ENCODE data around the gene HEXB. TPM values are rescaled to one million over a fixed set of nuclear protein-coding genes. Genes with fewer than 3 reads are reported as not detected.
A peak's percentile ranks its signal among the peaks of the same experiment; 100 is the strongest.
"Not testable (repeated sequence)": the region's sequence is repeated elsewhere in the genome, so short reads cannot be mapped to it uniquely, and the experiment has no call there.

HEXB gene
- polyA plus RNA-seq, 3 donors from 2014 or later: 122 to 199 (median 128) TPM

DNA sequence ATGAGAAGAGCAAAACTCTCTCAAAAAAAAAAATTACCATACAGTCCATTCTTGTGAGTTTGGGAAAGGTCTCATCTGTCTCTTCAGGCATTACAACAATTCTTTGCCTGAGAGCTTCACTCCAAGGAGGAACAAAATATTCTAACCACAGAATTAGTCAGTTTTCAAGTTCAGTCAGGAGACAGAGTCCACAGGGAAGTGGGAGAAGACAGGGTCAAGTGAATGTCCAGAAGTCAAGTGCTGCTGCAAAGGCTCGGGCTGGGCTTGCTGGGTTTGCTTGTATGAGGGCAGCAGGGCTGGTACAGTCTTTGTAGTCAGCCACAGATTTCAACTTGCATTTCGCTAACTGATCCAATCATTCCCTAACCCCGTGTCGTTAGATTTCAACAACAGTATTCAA is 17.6 kb upstream of the HEXB start:
- Mint-ChIP-seq H3K27ac (no peak overlapping the region), H3K27me3 (ENCODE audit: low read depth in 3 of 3) (peaks cover 2 to 7% (median 3%) of the 10 kb centered on the region in 3 donors), H3K9me3 (no peaks in the 10 kb centered on the region), H3K36me3 (no peaks in the 10 kb centered on the region), H3K4me1 (no peaks in the 10 kb centered on the region), H3K4me3 (no peak overlapping the region)
- no peak for DNase-seq

DNA sequence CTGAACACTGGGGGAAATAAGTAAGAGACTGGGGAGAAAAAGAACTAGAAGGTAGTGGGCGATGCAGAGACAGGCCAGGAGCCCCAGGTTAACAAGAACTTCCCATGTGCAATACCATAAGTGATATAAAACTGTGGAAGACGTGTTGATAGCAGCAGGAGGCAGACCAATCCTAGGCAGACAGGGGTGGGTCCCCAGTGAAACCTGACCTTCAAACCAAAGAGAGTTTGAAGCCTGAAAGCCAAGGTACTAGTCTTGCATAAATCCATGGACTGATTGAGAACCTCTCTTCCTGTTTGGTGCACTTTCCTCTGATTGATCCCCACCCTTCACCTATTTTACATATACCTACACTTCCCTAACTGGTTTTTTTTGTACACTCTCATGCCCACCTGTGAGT is 15.2 kb upstream of the HEXB start:
- H3K27me3 Mint-ChIP-seq (ENCODE audit: low read depth in 3 of 3): peaks cover 2 to 7% (median 3%) of the 10 kb centered on the region in 3 donors
- H3K27ac Mint-ChIP-seq: no peak overlapping the region
- DNase-seq: no peak
- no peak overlapping the region for H3K4me3 Mint-ChIP-seq
- no peaks in the 10 kb centered on the region for H3K36me3 Mint-ChIP-seq
- no peaks in the 10 kb centered on the region for H3K4me1 Mint-ChIP-seq
- H3K9me3 Mint-ChIP-seq: no peaks in the 10 kb centered on the region

DNA sequence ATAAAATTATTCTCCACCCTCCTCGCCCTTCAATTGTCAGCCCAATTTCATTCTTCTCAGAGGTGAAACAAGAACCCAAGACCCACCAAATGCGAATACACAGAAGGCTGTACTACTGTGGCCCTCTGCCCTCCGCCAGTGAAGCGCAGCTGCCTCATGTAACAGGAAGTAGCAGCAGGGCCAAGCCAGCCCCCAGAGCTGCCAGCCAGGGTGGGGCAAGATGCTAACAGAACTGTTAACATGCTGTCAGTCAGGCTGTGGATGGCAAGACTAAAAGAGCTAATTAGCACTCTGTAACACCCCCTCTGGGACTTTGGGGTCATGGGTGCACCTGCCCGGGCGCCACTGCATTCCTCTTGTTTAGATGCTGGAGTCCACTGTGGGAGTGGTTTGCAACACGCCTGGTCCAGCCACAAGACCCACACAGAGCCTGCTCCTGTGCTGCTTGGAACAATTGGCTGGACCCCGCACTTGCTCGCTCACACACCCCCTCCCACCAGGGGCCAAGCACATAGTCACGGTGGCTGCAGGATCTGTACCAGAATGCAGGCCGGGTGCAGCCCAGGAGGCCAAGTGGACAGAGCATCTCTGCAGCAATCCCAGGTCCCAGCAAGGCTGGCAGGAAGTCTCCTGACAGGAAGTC is 14.5 kb upstream of the HEXB start:
- Mint-ChIP-seq H3K27me3 (ENCODE audit: low read depth in 3 of 3) (peaks cover 0 to 7% (median 2%) of the 10 kb centered on the region in 3 donors), H3K9me3 (no peaks in the 10 kb centered on the region), H3K27ac (peak overlapping the region in 2 of 6 donors; percentile 24 to 50), H3K4me1 (no peaks in the 10 kb centered on the region), H3K36me3 (no peaks in the 10 kb centered on the region), H3K4me3 (no peak overlapping the region)
- DNase-seq: no peak

DNA sequence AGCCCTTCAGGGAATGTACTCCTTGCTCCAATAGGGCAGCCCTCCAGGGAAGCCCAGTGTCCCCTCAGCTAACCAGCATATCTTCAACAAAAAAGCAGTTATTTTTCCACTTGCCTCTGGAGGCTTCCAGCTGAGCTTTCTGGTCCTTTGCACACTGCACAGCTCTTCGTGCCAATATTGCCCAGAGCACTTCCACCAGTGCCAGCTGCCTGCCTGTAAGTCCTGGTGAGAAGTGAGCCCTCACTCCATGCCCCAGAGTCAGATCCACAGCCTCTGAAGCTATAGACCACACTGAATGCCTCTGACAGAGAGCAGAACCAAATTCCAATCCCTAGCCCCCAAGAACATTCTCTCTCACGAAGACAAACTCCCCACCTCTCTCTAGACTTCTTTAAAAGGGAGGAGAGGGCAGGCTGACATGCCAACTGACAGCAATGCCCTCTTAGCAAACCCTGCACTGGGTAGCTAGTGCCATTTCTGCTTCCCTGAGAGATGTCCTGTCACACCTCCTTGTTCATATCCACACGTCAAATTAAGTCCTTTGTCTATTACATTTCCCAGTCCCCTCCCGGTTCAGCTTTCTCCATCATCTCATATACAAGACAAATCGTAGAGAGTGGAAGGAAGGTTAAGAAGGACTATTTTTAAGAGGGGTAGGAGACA is 12.7 kb upstream of the HEXB start:
- Mint-ChIP-seq H3K4me1 (no peaks in the 10 kb centered on the region), H3K4me3 (no peak overlapping the region), H3K36me3 (no peaks in the 10 kb centered on the region), H3K27ac (no peak overlapping the region), H3K9me3 (no peaks in the 10 kb centered on the region), H3K27me3 (ENCODE audit: low read depth in 3 of 3) (peaks cover 2 to 8% (median 3%) of the 10 kb centered on the region in 3 donors)
- no peak for DNase-seq

DNA sequence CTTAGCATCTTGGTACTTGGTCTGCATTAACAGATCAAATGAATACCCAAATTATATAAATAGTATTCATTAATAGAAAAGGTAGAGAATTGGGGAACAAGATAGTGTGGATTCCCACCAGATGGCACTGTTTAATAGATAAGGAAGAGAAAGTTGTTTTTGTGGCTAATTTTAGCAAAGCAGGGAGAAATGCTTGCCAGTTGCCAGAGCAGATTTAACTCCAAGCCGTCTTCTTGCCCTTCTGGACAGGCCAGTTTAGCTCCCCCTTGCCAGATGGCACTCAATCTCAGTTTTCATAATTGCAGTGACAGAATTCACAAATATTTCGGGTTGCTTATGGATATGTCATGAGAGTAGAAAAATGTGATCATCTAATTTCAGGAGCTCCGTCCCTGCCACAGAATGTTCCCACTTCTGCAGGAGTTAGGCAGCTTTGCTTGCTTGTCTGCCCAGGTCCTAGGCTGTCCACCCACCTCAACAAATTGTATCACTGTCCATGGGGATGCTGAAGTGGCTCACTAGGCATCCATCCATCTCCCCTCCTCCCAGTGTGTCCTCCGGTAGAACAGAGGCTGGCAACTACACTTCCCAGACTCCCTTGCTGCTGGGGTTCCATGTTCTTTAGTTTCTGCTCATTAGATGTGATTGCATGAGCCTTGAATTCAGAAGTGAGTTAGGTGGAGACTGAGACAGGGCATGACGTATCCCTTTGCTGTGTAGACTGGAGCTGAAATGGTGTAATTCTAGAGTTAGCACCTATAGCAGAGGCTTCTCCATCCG is 11.8 kb upstream of the HEXB start:
- H3K4me1 Mint-ChIP-seq: no peaks in the 10 kb centered on the region
- no peaks in the 10 kb centered on the region for H3K9me3 Mint-ChIP-seq
- H3K27ac Mint-ChIP-seq: no peak overlapping the region
- peak in 2 of 3 donors; percentile 12 to 19 for DNase-seq
- H3K36me3 Mint-ChIP-seq: no peaks in the 10 kb centered on the region
- H3K4me3 Mint-ChIP-seq: no peak overlapping the region
- peaks cover 2 to 8% (median 3%) of the 10 kb centered on the region in 3 donors for H3K27me3 Mint-ChIP-seq (ENCODE audit: low read depth in 3 of 3)

DNA sequence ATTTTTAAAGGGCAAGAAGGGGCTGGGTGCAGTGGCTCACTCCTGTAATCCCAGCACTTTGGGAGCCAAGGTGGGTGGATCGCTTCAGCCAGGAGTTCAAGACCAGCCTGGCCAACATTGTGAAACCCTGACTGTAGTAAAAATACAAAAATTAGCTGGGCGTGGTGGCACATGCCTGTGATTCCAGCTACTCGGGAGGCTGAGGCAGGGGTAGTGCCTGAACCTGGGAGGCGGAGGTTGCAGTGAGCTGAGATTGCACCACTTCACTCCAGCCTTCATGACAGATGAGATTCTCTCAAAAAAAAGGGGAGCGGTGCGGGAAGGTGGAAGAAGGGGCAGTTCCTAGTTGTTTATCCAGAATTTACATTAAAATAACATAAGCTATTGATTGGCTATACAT is 8.6 kb upstream of the HEXB start:
- H3K27me3 Mint-ChIP-seq (ENCODE audit: low read depth in 3 of 3); H3K4me1 Mint-ChIP-seq; H3K4me3 Mint-ChIP-seq; DNase-seq; H3K27ac Mint-ChIP-seq; H3K9me3 Mint-ChIP-seq; H3K36me3 Mint-ChIP-seq: not testable (repeated sequence)

DNA sequence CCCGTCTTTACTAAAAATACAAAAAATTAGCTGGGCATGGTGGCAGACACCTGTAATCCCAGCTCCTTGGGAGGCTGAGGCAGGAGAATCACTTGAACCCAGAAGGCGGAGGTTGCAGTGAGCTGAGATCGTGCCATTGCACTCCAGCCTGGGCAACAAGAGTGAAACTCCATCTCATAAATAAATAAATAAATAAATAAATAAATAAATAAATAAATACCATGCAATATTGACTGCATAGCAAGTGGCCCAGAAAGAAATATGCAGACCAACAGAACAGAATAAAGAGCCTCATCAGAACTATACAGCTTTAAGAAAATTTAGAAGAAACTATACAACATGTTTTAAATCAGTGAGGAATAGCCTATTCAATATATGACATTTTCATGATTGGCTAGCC is 6.9 kb upstream of the HEXB start:
- not testable (repeated sequence) for H3K4me1 Mint-ChIP-seq

DNA sequence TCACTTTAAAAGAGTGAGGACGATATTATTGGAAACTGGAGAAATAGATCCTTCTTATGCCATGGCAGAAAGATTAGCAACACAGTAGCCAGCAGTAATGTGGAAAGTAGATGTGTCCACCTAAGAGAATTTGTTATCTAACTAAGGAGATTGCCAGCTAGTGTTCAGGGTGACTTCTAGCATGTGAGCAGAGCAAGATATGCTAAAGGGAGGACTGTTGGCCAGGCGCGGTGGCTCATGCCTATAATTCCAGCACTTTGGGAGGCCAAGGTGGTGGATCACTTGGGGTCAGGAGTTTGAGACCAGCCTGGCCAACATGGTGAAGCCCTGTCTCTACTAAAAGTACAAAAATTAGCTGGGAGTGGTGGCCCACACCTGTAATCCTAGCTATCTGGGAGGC is 5.7 kb upstream of the HEXB start:
- peaks cover 2 to 17% (median 4%) of the 10 kb centered on the region in 3 donors for H3K27me3 Mint-ChIP-seq (ENCODE audit: low read depth in 3 of 3)
- not testable (repeated sequence) for H3K4me1 Mint-ChIP-seq, H3K9me3 Mint-ChIP-seq, H3K4me3 Mint-ChIP-seq, DNase-seq, H3K36me3 Mint-ChIP-seq, H3K27ac Mint-ChIP-seq

More for the DNA sequence above, 6.9 kb upstream of the HEXB start:
- not testable (repeated sequence) for H3K4me3 Mint-ChIP-seq; H3K27me3 Mint-ChIP-seq (ENCODE audit: low read depth in 3 of 3); H3K9me3 Mint-ChIP-seq; H3K36me3 Mint-ChIP-seq; DNase-seq; H3K27ac Mint-ChIP-seq

DNA sequence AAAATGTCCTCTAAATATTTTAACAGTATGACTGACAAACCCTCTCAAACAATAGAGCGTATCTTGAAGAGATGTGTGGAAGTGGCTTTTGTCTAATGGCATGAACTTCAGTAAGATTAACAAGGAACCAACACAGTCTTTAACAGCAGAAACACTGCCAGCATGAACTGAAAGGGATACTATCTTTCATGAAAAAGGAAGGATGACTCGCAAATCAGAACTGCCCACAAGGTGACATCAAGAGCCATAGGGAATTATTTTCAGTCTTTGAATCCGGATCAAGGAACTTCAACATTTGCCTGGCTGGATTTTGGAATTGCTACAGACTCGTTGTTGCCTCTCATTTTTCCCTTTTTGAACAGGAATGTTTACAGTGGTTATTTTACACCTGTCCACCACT is 5.1 kb upstream of the HEXB start:
- peaks cover 2 to 18% (median 4%) of the 10 kb centered on the region in 3 donors for H3K27me3 Mint-ChIP-seq (ENCODE audit: low read depth in 3 of 3)
- peaks cover 0 to 6% of the 10 kb centered on the region in 2 donors for H3K4me1 Mint-ChIP-seq
- H3K4me3 Mint-ChIP-seq: no peak overlapping the region
- no peak overlapping the region for H3K27ac Mint-ChIP-seq
- no peaks in the 10 kb centered on the region for H3K9me3 Mint-ChIP-seq
- H3K36me3 Mint-ChIP-seq: no peaks in the 10 kb centered on the region
- DNase-seq: no peak

DNA sequence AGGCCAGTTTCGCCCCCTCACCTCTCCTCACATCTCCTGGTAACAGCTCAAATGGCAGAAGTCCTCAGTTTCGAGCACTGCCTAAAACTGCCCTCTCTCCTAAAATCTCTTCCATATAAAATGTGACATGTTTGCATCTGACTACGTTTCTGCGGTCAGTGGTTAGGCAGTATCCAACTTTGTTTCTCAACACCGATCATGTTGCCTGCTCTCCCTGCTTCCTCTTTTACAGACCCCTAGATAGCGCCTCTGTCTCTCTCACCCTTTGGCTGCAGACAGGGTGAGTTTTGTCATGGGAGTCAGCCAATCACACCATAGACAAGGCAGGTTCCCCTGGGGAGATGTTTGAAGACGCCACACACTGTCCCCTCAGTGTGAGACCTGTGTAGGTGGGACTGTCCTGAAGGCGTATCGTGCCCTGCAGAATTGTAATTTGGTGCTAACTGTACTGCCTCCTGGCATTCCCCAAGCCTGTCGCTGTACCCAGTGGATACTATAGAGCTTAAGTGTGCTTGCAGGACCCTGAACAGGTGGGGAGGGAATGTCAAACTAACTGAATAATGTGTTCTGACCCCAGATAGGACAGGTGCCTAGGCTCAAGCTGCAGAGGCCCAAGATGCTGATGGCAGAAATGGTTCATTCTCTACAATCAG is 1.1 kb downstream of the HEXB start:
- peak; percentile 13 to 28 (median 19) for DNase-seq
- H3K27ac Mint-ChIP-seq: peak overlapping the region; percentile 36 to 90 (median 82)
- peaks cover 0 to 10% (median 2%) of the 10 kb centered on the region in 3 donors for H3K27me3 Mint-ChIP-seq (ENCODE audit: low read depth in 3 of 3)

DNA sequence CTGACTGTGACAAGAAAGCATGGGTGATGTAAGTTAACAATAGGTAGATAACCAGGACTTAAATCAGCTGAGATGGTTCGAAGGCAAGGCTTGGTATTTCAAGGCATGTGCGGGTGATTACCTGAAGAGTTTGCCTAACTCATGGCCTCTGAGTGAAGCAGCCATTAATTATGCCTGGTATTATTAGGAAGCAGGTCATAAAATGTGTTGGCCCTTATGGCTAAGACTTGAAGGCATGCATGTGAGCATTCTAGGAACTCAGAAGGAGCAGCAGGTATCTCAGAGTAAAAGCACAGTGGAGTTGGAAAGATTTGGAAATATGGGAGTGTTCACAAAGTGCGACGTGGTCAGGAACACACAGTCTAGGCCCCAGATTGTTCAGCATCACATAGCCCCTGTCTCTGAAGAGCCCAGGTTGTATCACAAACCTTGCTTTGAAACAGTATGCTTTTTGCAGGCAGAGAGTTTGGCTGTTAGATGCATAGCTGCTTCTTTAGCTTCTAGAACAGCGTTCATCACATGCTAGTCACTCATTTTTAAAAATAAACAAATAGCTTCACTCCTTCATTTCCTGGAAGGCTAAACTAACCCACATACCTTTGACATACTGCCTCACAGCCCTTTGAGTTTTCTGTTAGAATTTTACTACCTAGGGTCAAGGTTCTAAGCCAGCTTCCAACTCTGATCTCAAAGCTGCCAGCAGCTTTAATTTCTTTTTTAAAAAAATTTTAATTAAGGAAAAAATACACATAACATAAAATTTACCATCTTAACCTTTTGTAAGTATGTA is 2.1 kb downstream of the HEXB start:
- Mint-ChIP-seq H3K36me3 (peaks cover 4 to 21% (median 9%) of the 10 kb centered on the region in 3 donors), H3K27ac (peak overlapping the region; percentile 19 to 89 (median 54)), H3K4me3 (peak overlapping the region in 3 of 5 donors; percentile 2 to 84 (median 40)), H3K4me1 (peaks cover 24 to 31% of the 10 kb centered on the region in 2 donors), H3K9me3 (no peaks in the 10 kb centered on the region), H3K27me3 (ENCODE audit: low read depth in 3 of 3) (peaks cover 0 to 10% (median 2%) of the 10 kb centered on the region in 3 donors)
- DNase-seq: no peak

More for the DNA sequence above, 1.1 kb downstream of the HEXB start:
- Mint-ChIP-seq H3K4me3 (peak overlapping the region; percentile 83 to 89 (median 84)), H3K36me3 (peaks cover 4 to 21% (median 6%) of the 10 kb centered on the region in 3 donors), H3K4me1 (peaks cover 24 to 31% of the 10 kb centered on the region in 2 donors), H3K9me3 (no peaks in the 10 kb centered on the region)

DNA sequence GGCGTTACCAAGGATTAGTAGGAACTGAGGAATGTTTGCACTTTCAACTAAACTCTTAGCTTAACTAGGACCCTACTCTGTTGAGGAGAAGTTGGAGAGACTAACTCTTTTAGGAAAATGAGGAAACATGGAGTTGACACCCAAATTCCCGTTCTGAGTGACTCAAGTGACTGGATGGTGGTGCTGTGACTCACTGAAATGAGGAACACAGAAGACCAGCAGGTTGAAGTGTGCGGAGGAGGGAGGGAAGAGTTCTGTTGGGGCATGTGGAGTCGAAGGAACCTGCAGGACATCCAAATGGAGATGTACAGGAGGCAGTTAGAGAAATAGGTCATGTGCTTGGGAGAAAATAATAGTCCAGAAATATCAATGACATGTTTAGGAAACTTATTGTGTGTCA is 8.2 kb downstream of the HEXB start:
- peak overlapping the region in 1 of 6 donors; percentile 15 for H3K27ac Mint-ChIP-seq
- peaks cover 16 to 30% (median 27%) of the 10 kb centered on the region in 3 donors for H3K36me3 Mint-ChIP-seq
- no peak for DNase-seq

DNA sequence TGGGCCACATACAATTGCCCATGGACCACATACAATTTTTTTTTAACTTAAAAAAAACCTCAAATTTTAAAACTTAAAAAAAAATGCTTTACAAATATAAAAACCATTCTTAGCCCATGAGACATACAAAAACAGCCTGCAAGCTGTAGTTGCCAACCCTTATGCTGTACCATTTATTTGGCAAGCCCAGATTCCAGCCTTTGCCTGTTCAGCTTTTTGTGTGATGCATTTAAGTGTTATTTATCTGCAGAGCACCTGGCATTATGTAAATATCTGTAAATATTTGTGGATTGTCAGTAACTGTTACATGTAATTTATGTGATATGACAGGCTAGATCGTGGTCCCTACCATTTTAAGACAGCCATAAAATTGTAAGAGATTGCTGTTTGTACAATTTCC is 32.6 kb downstream of the HEXB start:
- H3K27me3 Mint-ChIP-seq (ENCODE audit: low read depth in 3 of 3): no peaks in the 10 kb centered on the region
- no peak for DNase-seq
- no peaks in the 10 kb centered on the region for H3K9me3 Mint-ChIP-seq
- no peak overlapping the region for H3K4me3 Mint-ChIP-seq
- H3K4me1 Mint-ChIP-seq: no peaks in the 10 kb centered on the region
- no peak overlapping the region for H3K27ac Mint-ChIP-seq
- H3K36me3 Mint-ChIP-seq: peaks cover 18 to 42% (median 21%) of the 10 kb centered on the region in 3 donors

More for the DNA sequence above, 8.2 kb downstream of the HEXB start:
- H3K4me3 Mint-ChIP-seq: no peak overlapping the region
- H3K4me1 Mint-ChIP-seq: peaks cover 1 to 5% of the 10 kb centered on the region in 2 donors
- H3K9me3 Mint-ChIP-seq: no peaks in the 10 kb centered on the region
- no peaks in the 10 kb centered on the region for H3K27me3 Mint-ChIP-seq (ENCODE audit: low read depth in 3 of 3)
